Endothelial cell of umbilical vein (primary cell): Measurements from ENCODE around the gene PCDHGA12. TPM values are rescaled to one million over a fixed set of nuclear protein-coding genes. Genes with fewer than 3 reads are reported as not detected.

ENCODE experiments used
- BruUV-seq: library from RNA; stranded (reverse); fragments of 400-500 nt; replicated peaks from 2 replicates; lab custom pipeline; 2021; lab: Mats Ljungman, UMichigan
- CTCF ChIA-PET: fragments of 300-600, 350-600 bp; sonication (Branson Sonifier 250); formaldehyde crosslinking; loops from one replicate; lab custom pipeline; 2021; ENCODE audit warnings: antibody characterized with exemption, inconsistent platforms; lab: Charles Lee
- POLR2A ChIA-PET: fragments of 300-600, 350-600 bp; sonication (Branson Sonifier 250); formaldehyde crosslinking; loops from one replicate; lab custom pipeline; 2021; ENCODE audit warnings: antibody characterized with exemption, inconsistent platforms; lab: Charles Lee
- DNase-seq: peaks from one replicate; pipeline ENCODE4 v3.0.0-alpha.2; 2011; ENCODE audit warnings: low read depth, low spot score
- FAIRE-seq: peaks from 2 replicates; lab custom pipeline; 2011; peaks lifted over from hg19 to GRCh38; lab: Jason Lieb, UNC
- H2AFZ ChIP-seq: 2 replicates; pipeline ENCODE4 v1.6.0; 2012; ENCODE audit warnings: low read depth, low read length, control low read depth, inconsistent platforms
- H3K27ac ChIP-seq: 2 replicates; pipeline ENCODE4 v1.5.1; 2011; ENCODE audit warnings: low read depth, mild to moderate bottlenecking, control low read depth, low read length, moderate library complexity; ENCODE audit not compliant: insufficient read depth
- H3K27me3 ChIP-seq, 2 experiments: 2 replicates each; pipeline versions ENCODE4 v1.6.0 to v1.6.1; 2011; ENCODE audit warnings: low read length in 2 of 2, mixed read lengths in 1 of 2; ENCODE audit not compliant: control insufficient read depth in 2 of 2, insufficient read depth in 2 of 2
- H3K36me3 ChIP-seq, 2 experiments: 2 replicates in 1 of 2; 3 replicates in 1 of 2; pipeline ENCODE4 v1.5.1; 2011; ENCODE audit warnings: low read length in 2 of 2, mild to moderate bottlenecking in 1 of 2, moderate library complexity in 1 of 2; ENCODE audit not compliant: control insufficient read depth in 2 of 2, insufficient read depth in 2 of 2; ENCODE audit errors: extremely low read depth in 1 of 2
- H3K4me1 ChIP-seq: 3 replicates; pipeline ENCODE4 v1.5.1; 2011; ENCODE audit warnings: mild to moderate bottlenecking, low read length; ENCODE audit not compliant: control insufficient read depth, insufficient read depth; ENCODE audit errors: extremely low read depth
- H3K4me2 ChIP-seq: 2 replicates; pipeline ENCODE4 v1.6.1; 2011; ENCODE audit warnings: low read length, control low read depth, mixed read lengths; ENCODE audit not compliant: insufficient read depth
- H3K4me3 ChIP-seq, 3 experiments: fragments of 200-600 bp in 1 of 3; sonication (generic), shearing (Covaris generic) in 1 of 3; replicated peaks in 1 of 3; 2 replicates each; pipeline ENCODE4 v1.5.1; 2011 to 2016; ENCODE audit warnings: control low read depth in 3 of 3, low read length in 3 of 3, mild to moderate bottlenecking in 2 of 3, inconsistent platforms in 1 of 3, low read depth in 1 of 3, moderate library complexity in 1 of 3; ENCODE audit not compliant: insufficient read depth in 1 of 3
- H3K79me2 ChIP-seq: 2 replicates; pipeline ENCODE4 v1.6.0; 2012; ENCODE audit warnings: low read length, inconsistent platforms; ENCODE audit not compliant: control insufficient read depth, insufficient read depth
- H3K9ac ChIP-seq: replicated peaks from 2 replicates; pipeline ENCODE3; 2011; ENCODE audit warnings: low read length, control low read depth; ENCODE audit not compliant: insufficient read depth; ENCODE audit errors: extremely low read depth
- H3K9me1 ChIP-seq: replicated peaks from 3 replicates; pipeline ENCODE4 v1.6.0; 2011; ENCODE audit warnings: mild to moderate bottlenecking, low read length; ENCODE audit not compliant: control insufficient read depth, insufficient read depth; ENCODE audit errors: extremely low read depth
- H3K9me3 ChIP-seq: replicated peaks from 2 replicates; pipeline ENCODE4 v1.5.1; 2012; ENCODE audit warnings: low read length, inconsistent platforms; ENCODE audit not compliant: control insufficient read depth, insufficient read depth
- H4K20me1 ChIP-seq: replicated peaks from 2 replicates; pipeline ENCODE3; 2011; ENCODE audit warnings: mild to moderate bottlenecking, low read length; ENCODE audit not compliant: control insufficient read depth, insufficient read depth; ENCODE audit errors: extremely low read depth
- EZH2 ChIP-seq: IDR thresholded peaks from 2 replicates; pipeline ENCODE4 v1.6.1; 2012; ENCODE audit warnings: borderline replicate concordance, low read depth, mild to moderate bottlenecking, moderate library complexity, low read length, inconsistent platforms; ENCODE audit not compliant: severe bottlenecking
- FOS ChIP-seq: IDR thresholded peaks from 2 replicates; pipeline ENCODE4 v1.6.1; 2011; ENCODE audit warnings: mild to moderate bottlenecking, low read length, moderate library complexity, borderline replicate concordance; ENCODE audit not compliant: insufficient read depth
- GATA2 ChIP-seq: IDR thresholded peaks from 2 replicates; pipeline ENCODE4 v1.7.0; 2011; ENCODE audit warnings: low read depth, mild to moderate bottlenecking, moderate library complexity, mixed read lengths, low read length; ENCODE audit not compliant: insufficient read length, insufficient read depth
- JUN ChIP-seq: IDR thresholded peaks from 2 replicates; pipeline ENCODE4 v1.6.1; 2011; ENCODE audit warnings: borderline replicate concordance, low read depth; ENCODE audit not compliant: insufficient read length, insufficient read depth
- MYC ChIP-seq: IDR thresholded peaks from one replicate; pipeline ENCODE4 v1.6.1; 2011; ENCODE audit warnings: mild to moderate bottlenecking, low read depth, low read length
- POLR2A ChIP-seq: IDR thresholded peaks from 2 replicates; pipeline ENCODE4 v1.6.1; 2012; ENCODE audit warnings: low read depth, mild to moderate bottlenecking, control low read depth, low read length
- POLR2AphosphoS5 ChIP-seq: IDR thresholded peaks from 2 replicates; pipeline ENCODE4 v1.6.1; 2012; ENCODE audit warnings: low read depth, mild to moderate bottlenecking, control low read depth, low read length, moderate library complexity; ENCODE audit not compliant: insufficient read depth
- dilution Hi-C: fragments of 300-500 bp; cut with MboI; formaldehyde crosslinking; loops from one replicate; pipeline ENCODE4 v1.15.0; 2019; ENCODE audit warnings: low sequenced_read_pairs; ENCODE audit not compliant: extremely low pct_ligation_motif_present
- intact Hi-C: fragments of 100-400 bp; cut with micrococcal nuclease; formaldehyde crosslinking; loops from one replicate; pipeline ENCODE4 v1.10.0; 2022
- polyA plus RNA-seq, 4 experiments: library from polyadenylated mRNA; depleted of rRNA in 3 of 4; stranded (reverse) in 3 of 4; unstranded in 1 of 4; fragments of >200 nt; gene quantifications; 2 replicates each; pipeline versions ENCODE4 v1.2.1 to v1.2.3, GENCODE V29; 2011 to 2012; ENCODE audit warnings: missing spikeins in 1 of 4
- total RNA-seq: library from RNA; stranded (reverse); gene quantifications from 2 replicates; pipeline ENCODE4 v1.2.3, GENCODE V29; 2021
- TF ChIP-seq, protein P1 (sequence below), 2 donors: IDR thresholded peaks; 1 replicate in 1 of 2; 2 replicates in 1 of 2; pipeline ENCODE4 v1.5.1; 2011; ENCODE audit warnings: low read length in 2 of 2, mild to moderate bottlenecking in 2 of 2, moderate library complexity in 2 of 2, control low read depth in 1 of 2, inconsistent platforms in 1 of 2, low read depth in 1 of 2; ENCODE audit not compliant: insufficient read depth in 1 of 2; ENCODE audit errors: extremely low read depth in 1 of 2
- TF ChIP-seq, protein P2 (sequence below): IDR thresholded peaks from 2 replicates; pipeline ENCODE4 v1.6.1; 2011; ENCODE audit not compliant: insufficient read depth, insufficient read length

PCDHGA12 gene
- total and polyA plus RNA-seq, 2 donors (not counting 3 experiments of a cell fraction or from before 2014, with no cell fraction given), result 4.2 to 9.9 TPM

DNA sequence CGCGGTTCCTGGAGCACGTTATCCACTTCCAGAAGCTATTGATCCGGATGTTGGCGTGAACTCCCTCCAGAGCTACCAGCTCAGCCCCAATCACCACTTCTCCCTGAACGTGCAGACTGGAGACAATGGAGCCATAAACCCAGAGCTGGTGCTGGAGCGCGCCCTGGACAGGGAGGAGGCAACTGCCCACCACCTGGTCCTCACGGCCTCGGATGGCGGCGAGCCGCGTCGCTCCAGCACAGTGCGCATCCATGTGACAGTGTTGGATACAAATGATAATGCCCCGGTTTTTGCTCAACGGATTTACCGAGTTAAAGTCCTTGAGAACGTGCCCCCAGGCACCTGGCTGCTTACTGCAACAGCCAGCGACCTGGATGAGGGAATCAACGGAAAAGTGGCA, 26.9 kb upstream of the PCDHGA12 start:
- FAIRE-seq (no peak), DNase-seq (no peak)
- Histone ChIP-seq H3K27ac (no peak overlapping the region), H3K4me1 (peaks cover 2% of the 10 kb centered on the region), H3K27me3 (peaks cover 49 to 73% of the 10 kb centered on the region in 2 experiments), H2AFZ (no peak overlapping the region), H3K9me1 (no peaks in the 10 kb centered on the region), H4K20me1 (no peaks in the 10 kb centered on the region), H3K4me3 (no peak overlapping the region), H3K9me3 (no peaks in the 10 kb centered on the region), H3K36me3 (no peaks in the 10 kb centered on the region), H3K9ac (no peak overlapping the region), H3K79me2 (no peaks in the 10 kb centered on the region), H3K4me2 (no peak overlapping the region)
- POLR2A ChIA-PET, result no interaction called here
- no peak for TF ChIP-seq FOS
- TF ChIP-seq POLR2A, result no peak
- no peak for TF ChIP-seq GATA2
- no peak for TF ChIP-seq JUN
- TF ChIP-seq, protein P1, sequence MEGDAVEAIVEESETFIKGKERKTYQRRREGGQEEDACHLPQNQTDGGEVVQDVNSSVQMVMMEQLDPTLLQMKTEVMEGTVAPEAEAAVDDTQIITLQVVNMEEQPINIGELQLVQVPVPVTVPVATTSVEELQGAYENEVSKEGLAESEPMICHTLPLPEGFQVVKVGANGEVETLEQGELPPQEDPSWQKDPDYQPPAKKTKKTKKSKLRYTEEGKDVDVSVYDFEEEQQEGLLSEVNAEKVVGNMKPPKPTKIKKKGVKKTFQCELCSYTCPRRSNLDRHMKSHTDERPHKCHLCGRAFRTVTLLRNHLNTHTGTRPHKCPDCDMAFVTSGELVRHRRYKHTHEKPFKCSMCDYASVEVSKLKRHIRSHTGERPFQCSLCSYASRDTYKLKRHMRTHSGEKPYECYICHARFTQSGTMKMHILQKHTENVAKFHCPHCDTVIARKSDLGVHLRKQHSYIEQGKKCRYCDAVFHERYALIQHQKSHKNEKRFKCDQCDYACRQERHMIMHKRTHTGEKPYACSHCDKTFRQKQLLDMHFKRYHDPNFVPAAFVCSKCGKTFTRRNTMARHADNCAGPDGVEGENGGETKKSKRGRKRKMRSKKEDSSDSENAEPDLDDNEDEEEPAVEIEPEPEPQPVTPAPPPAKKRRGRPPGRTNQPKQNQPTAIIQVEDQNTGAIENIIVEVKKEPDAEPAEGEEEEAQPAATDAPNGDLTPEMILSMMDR (IDR thresholded peaks at IDR 0.05; ENCODE audit: extremely low read depth in 1 of 2, insufficient read depth in 1 of 2, low read depth in 1 of 2, low read length in 2 of 2), result no peak
- TF ChIP-seq, protein P2, sequence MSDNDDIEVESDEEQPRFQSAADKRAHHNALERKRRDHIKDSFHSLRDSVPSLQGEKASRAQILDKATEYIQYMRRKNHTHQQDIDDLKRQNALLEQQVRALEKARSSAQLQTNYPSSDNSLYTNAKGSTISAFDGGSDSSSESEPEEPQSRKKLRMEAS, result no peak
- no peak for TF ChIP-seq POLR2AphosphoS5
- no peak for TF ChIP-seq MYC
- no peak for TF ChIP-seq EZH2
- BruUV-seq, result no TSS peak
- dilution Hi-C loops, result no loop called here
- CTCF ChIA-PET, result interaction anchor here (0.8 to 1.9 kb wide), 15 partner anchors 10 to 164 kb away, joined by 3 to 23 read pairs (median 4); partner anchors contain the start of genes PCDHGA10, PCDHGA11, PCDHGA12 and PCDHGB1
- intact Hi-C loops, result no loop called here
